ENCODE data around the gene ADAM8. TPM values are rescaled to one million over a fixed set of nuclear protein-coding genes. Genes with fewer than 3 reads are reported as not detected.

ADAM8 gene
- total RNA-seq, 4 donors from 2014 or later: 5.4 to 12.4 (median 6.4) TPM

DNA sequence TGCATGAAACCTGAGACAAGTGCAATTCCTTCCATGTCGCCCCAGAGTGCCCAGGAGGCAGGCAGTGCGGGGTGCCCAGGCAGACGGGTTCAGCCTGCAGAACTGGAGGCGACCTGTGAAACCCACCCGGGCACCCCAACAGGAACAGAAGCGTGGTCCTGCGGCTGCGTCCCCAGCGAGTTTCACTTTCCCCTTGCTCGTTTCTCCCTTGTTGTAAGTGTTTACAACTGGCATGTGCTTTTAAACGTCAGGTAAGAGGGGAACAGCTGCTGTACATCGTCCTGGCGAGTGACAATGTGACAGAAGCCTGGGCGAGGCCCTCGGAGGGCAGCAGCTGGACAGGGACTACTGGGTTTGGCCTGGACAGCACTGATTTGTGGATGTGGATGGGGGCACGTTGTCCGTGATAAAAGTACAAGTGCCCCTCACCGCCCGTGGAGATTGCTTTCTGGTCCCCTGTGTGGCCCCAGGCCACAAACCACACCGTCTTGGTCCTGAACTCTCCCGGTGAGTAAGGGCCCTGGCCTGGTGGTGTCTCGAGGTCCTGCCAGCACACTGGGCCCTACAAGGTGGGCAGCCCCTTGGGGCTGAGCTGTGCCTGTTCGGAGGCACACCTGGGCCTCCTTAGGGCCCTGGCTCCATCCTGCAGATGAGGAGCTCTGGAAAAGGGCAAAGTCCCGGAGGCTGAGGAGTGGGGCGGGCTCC lies 35.0 kb downstream of the ADAM8 start:
- H3K4me1 ChIP-seq: peaks cover 0 to 21% (median 10%) of the 10 kb centered on the region in 4 donors
- TF ChIP-seq, protein P1, sequence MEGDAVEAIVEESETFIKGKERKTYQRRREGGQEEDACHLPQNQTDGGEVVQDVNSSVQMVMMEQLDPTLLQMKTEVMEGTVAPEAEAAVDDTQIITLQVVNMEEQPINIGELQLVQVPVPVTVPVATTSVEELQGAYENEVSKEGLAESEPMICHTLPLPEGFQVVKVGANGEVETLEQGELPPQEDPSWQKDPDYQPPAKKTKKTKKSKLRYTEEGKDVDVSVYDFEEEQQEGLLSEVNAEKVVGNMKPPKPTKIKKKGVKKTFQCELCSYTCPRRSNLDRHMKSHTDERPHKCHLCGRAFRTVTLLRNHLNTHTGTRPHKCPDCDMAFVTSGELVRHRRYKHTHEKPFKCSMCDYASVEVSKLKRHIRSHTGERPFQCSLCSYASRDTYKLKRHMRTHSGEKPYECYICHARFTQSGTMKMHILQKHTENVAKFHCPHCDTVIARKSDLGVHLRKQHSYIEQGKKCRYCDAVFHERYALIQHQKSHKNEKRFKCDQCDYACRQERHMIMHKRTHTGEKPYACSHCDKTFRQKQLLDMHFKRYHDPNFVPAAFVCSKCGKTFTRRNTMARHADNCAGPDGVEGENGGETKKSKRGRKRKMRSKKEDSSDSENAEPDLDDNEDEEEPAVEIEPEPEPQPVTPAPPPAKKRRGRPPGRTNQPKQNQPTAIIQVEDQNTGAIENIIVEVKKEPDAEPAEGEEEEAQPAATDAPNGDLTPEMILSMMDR (IDR thresholded peaks at IDR 0.05): no peak
- no peak for TF ChIP-seq POLR2A (IDR thresholded peaks at IDR 0.05)
- H3K36me3 ChIP-seq: no peaks in the 10 kb centered on the region
- peak overlapping the region in 1 of 4 donors; percentile 49 for H3K27ac ChIP-seq
- peak in 2 of 3 donors; percentile 46 to 59 for DNase-seq
- H3K4me3 ChIP-seq: peak overlapping the region; percentile 26 to 48 (median 34)
- H3K9me3 ChIP-seq: no peaks in the 10 kb centered on the region
- H3K27me3 ChIP-seq: peaks cover 0 to 22% of the 10 kb centered on the region in 2 donors

DNA sequence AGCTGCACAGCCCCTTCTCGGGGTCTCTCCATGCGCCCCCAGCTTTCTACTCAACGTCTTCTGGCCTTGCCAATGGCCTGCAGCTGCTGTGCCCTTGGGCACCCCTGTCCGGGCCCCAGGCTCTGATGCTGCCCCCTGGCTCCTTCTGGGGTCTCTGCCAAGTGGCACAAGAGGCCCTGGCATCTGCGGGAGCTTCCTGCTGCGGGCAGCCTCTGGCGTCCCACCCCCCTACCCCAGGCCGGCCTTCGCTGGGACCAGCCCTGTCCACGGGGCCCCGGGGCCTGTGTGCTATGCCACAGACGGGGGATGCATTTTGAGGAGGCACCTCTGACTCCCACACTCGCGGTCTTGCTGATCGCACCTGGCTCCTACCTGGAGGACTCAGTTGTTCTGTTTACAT lies 36.7 kb downstream of the ADAM8 start:
- Histone ChIP-seq H3K27ac (no peak overlapping the region), H3K9me3 (no peaks in the 10 kb centered on the region), H3K36me3 (no peaks in the 10 kb centered on the region), H3K27me3 (peaks cover 0 to 36% of the 10 kb centered on the region in 2 donors), H3K4me3 (no peak overlapping the region), H3K4me1 (peaks cover 0 to 30% (median 19%) of the 10 kb centered on the region in 4 donors)
- TF ChIP-seq POLR2A (IDR thresholded peaks at IDR 0.05): no peak
- TF ChIP-seq, protein P1 (IDR thresholded peaks at IDR 0.05): no peak
- no peak for DNase-seq

DNA sequence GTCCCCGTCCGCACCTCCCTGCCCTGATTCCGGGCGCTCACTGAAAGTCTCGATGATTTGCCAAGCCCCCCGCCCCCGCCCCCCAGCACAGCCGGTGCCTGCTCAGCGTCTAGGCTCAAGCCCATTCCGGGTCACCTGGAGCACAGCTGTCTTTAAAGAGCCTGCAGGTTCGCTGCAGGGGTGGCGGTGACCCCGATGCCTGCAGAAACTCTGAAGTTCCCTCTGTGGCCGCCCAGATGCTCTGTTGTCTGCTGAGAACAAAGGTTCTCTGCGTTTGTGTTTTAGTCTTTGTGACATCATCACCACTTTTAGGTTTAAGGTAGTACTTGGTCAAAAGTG lies 38.2 kb downstream of the ADAM8 start:
- H3K4me3 ChIP-seq: no peak overlapping the region
- peaks cover 0 to 36% of the 10 kb centered on the region in 2 donors for H3K27me3 ChIP-seq
- H3K4me1 ChIP-seq: peaks cover 0 to 30% (median 19%) of the 10 kb centered on the region in 4 donors
- H3K27ac ChIP-seq: no peak overlapping the region
- TF ChIP-seq, protein P1 (IDR thresholded peaks at IDR 0.05): no peak
- no peak for TF ChIP-seq POLR2A (IDR thresholded peaks at IDR 0.05)
- H3K36me3 ChIP-seq: no peaks in the 10 kb centered on the region
- DNase-seq: no peak
- H3K9me3 ChIP-seq: no peaks in the 10 kb centered on the region

DNA sequence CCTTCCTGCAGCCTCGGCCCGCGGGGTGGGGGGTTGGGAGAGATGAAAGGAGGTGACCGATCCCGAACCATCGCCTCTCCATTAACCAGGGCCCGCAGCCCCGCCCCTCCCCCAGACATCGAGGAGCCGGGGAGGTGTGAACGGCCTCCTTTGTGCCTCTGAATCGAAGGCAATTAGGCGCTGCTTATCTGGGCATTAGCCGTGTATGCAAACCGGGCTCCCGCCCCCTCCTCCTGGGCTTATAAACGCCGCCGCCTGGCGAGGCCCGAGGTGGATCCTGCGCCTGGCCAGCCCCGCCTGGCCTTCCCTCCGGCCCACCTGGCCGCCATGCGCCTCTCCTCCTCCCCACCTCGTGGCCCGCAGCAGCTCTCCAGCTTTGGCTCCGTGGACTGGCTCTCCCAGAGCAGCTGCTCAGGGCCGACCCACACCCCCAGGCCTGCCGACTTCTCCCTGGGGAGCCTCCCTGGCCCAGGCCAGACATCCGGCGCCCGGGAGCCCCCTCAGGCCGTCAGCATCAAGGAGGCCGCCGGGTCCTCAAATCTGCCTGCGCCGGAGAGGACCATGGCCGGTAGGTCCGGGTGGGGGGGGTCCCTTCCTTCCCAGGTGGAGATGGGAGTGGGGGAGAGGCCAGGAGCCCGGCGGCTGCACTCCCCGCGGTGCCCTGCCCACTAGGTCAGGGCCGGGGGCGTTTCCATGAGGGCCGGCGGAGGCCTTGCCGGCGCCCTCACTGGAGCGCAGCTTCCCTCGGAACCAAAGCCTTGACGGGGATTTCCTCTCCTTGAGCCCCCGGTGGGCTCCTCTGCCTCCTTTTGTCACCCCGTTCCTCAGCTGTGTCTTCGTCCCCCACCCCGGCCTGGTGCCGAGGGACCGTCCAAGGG lies 38.8 kb downstream of the ADAM8 start, which contains the start of gene VENTX:
VENTX (plus strand) TSS at position 268 of the 878 bp plus-strand sequence; CDS start at position 328, 60 bp downstream.
- Histone ChIP-seq H3K36me3 (no peaks in the 10 kb centered on the region), H3K27ac (no peak within 1 kb of the TSS), H3K9me3 (no peaks in the 10 kb centered on the region), H3K4me3 (peak within 1 kb of the TSS in 3 of 4 donors; percentile 31 to 43 (median 38)), H3K27me3 (peaks cover 0 to 36% of the 10 kb centered on the region in 2 donors), H3K4me1 (peaks cover 0 to 30% (median 19%) of the 10 kb centered on the region in 4 donors)
- TF ChIP-seq, protein P1 (IDR thresholded peaks at IDR 0.05): no peak
- TF ChIP-seq POLR2A (IDR thresholded peaks at IDR 0.05): no peak
- no peak for DNase-seq

DNA sequence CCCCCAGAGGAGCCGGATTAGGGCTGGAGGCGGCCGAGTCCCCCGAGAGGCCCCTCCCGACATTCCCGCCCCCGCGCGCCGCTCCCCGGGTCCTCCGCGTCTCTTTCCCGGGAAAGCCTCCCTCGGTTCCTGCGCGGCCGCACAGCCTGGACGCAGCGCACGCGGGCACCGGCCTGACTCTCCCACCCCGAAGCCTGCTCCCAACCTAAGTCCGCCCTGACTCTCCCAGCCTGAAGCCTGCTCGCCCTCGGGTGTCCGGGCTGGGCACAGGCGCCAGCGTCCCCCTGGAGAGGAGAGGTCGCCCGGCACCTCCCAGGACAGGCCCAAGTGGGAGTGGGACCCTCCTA lies 39.5 kb downstream of the ADAM8 start:
- Histone ChIP-seq H3K4me3 (peak overlapping the region in 2 of 4 donors; percentile 38 to 43), H3K36me3 (no peaks in the 10 kb centered on the region), H3K27me3 (peaks cover 0 to 36% of the 10 kb centered on the region in 2 donors), H3K9me3 (no peaks in the 10 kb centered on the region), H3K4me1 (peaks cover 0 to 30% (median 19%) of the 10 kb centered on the region in 4 donors), H3K27ac (no peak overlapping the region)
- TF ChIP-seq, protein P1 (IDR thresholded peaks at IDR 0.05): no peak
- no peak for TF ChIP-seq POLR2A (IDR thresholded peaks at IDR 0.05)
- no peak for DNase-seq
